Pancreas (tissue), 10 donors: ENCODE results near the gene TPX2. TPM values are rescaled to one million over a fixed set of nuclear protein-coding genes. Genes with fewer than 3 reads are reported as not detected.

ENCODE experiments used
- ATAC-seq, 4 donors: fragments of 200-7000 bp; cut with Tn5 transposase; one replicate each; pipeline versions ENCODE4 v1.8.0 to v1.9.1; 2020; ENCODE audit warnings: mild to moderate bottlenecking in 4 of 4, moderate library complexity in 4 of 4
- DNase-seq, 6 donors: peaks; one replicate each; pipeline ENCODE4 v3.0.0-alpha.2; 2020
- FAIRE-seq: peaks from 2 replicates; lab custom pipeline; 2012; peaks lifted over from hg19 to GRCh38; lab: Jason Lieb, UNC
- H3K27ac ChIP-seq, 4 donors: fragments of 200-600 bp; sonication (generic); 1 replicate in 3 of 4; 2 replicates in 1 of 4; pipeline versions ENCODE4 v1.5.0 to v1.8.0; 2020
- H3K27me3 ChIP-seq, 4 donors: fragments of 200-600 bp; one replicate each; pipeline ENCODE4 v1.8.0; 2021
- H3K36me3 ChIP-seq, 3 donors: fragments of 200-600 bp; sonication (generic) in 1 of 3; one replicate each; pipeline versions ENCODE4 v1.5.0 to v1.8.0; 2020 to 2021
- H3K4me1 ChIP-seq, 3 donors: fragments of 200-600 bp; one replicate each; pipeline ENCODE4 v1.8.0; 2021
- H3K4me3 ChIP-seq, 4 donors: fragments of 200-600 bp; sonication (generic) in 2 of 4; one replicate each; pipeline versions ENCODE4 v1.5.0 to v1.8.0; 2020 to 2021
- H3K9me3 ChIP-seq, 4 donors: fragments of 200-600 bp; one replicate each; pipeline ENCODE4 v1.8.0; 2021
- WGBS, 2 donors: extraction: QIAGEN DNeasy Blood & Tissue Kit; methylation state at CpG; one replicate each; pipeline ENCODE4 v1.1.7; 2013; 5-methylcytosine and 5-hydroxymethylcytosine counted together
- intact Hi-C, 3 donors: fragments of 100-400 bp; cut with DNase I; formaldehyde crosslinking; loops; one replicate each; pipeline versions ENCODE4 v1.11.1 to v1.14.2; 2022
- polyA plus RNA-seq, 2 donors: library from polyadenylated mRNA; stranded (reverse); fragments of 200-250 nt; gene quantifications; one replicate each; pipeline ENCODE4 v1.2.3, GENCODE V29; 2013
- total RNA-seq, 6 donors: library from RNA; stranded (reverse); fragmentation: NEBNext Ultra II Directional in 4 of 6; extraction: Animal tissue kit (Norgen Biotek cat#: 25700) in 4 of 6; gene quantifications; one replicate each; pipeline versions ENCODE4 v1.2.1 to v1.2.4, GENCODE V29; 2021 to 2023
- TF ChIP-seq, protein P1 (sequence below), 4 donors: fragments of 200-600 bp; sonication (generic) in 3 of 4; IDR thresholded peaks; one replicate each; pipeline versions ENCODE4 v1.5.0 to v1.8.0; 2021; ENCODE audit warnings: antibody characterized with exemption in 4 of 4
- donor health status: healthy with polysubstance abuse.
- donor health status: DM: no; HTN: no; CAD: no; lungs with moderate emphysema.
- donor health status: DM: no; HTN: no; CAD: no.
- donor health status: control.
- donor health status: control.
- donor health status: Bipolar disorder and iron deficiency.
- donor health status: DM: yes; HTN: yes; CAD: no.
- donor health status: DM: no; HTN: no; CAD: no.
- donor health status: DM: no; HTN: no; CAD: no.
- donor health status: DM: yes; HTN: yes; CAD: no.

The TPX2 gene
- total and polyA plus RNA-seq, 8 donors: 0.04 to 1.5 (median 0.40) TPM; not detected in 1

DNA sequence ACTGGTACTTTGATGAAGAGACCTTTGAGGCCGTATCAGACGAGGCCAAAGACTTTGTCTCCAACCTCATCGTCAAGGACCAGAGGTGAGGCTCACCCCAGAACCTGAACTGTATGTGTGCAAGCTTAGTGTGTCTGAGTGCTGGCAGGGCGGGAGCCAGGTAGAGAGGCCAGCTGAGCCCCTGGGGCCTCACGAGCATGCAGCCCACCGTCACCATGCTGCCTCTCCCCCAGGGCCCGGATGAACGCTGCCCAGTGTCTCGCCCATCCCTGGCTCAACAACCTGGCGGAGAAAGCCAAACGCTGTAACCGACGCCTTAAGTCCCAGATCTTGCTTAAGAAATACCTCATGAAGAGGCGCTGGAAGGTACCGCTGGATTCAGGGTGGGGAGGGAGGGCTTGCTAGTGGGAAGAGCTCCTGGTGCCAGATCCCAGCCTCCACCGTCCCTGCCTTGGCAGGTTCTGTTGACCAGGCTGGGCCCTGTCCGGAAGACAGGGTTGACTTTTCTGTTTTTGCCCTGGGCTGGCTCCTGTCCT is 92.7 kb downstream of the TPX2 start:
- Histone ChIP-seq H3K36me3 (no peaks in the 10 kb centered on the region), H3K27ac (no peak overlapping the region), H3K9me3 (no peaks in the 10 kb centered on the region), H3K4me1 (no peaks in the 10 kb centered on the region), H3K27me3 (no peaks in the 10 kb centered on the region), H3K4me3 (no peak overlapping the region)
- DNase-seq (no peak), FAIRE-seq (no peak), ATAC-seq (no peak)
- intact Hi-C loops: no loop called here
- TF ChIP-seq, protein P1, sequence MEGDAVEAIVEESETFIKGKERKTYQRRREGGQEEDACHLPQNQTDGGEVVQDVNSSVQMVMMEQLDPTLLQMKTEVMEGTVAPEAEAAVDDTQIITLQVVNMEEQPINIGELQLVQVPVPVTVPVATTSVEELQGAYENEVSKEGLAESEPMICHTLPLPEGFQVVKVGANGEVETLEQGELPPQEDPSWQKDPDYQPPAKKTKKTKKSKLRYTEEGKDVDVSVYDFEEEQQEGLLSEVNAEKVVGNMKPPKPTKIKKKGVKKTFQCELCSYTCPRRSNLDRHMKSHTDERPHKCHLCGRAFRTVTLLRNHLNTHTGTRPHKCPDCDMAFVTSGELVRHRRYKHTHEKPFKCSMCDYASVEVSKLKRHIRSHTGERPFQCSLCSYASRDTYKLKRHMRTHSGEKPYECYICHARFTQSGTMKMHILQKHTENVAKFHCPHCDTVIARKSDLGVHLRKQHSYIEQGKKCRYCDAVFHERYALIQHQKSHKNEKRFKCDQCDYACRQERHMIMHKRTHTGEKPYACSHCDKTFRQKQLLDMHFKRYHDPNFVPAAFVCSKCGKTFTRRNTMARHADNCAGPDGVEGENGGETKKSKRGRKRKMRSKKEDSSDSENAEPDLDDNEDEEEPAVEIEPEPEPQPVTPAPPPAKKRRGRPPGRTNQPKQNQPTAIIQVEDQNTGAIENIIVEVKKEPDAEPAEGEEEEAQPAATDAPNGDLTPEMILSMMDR (IDR thresholded peaks at IDR 0.05): no peak
- 91 to 95% methylated on average over 17 of the region's 17 CpGs for WGBS, 2 donors

DNA sequence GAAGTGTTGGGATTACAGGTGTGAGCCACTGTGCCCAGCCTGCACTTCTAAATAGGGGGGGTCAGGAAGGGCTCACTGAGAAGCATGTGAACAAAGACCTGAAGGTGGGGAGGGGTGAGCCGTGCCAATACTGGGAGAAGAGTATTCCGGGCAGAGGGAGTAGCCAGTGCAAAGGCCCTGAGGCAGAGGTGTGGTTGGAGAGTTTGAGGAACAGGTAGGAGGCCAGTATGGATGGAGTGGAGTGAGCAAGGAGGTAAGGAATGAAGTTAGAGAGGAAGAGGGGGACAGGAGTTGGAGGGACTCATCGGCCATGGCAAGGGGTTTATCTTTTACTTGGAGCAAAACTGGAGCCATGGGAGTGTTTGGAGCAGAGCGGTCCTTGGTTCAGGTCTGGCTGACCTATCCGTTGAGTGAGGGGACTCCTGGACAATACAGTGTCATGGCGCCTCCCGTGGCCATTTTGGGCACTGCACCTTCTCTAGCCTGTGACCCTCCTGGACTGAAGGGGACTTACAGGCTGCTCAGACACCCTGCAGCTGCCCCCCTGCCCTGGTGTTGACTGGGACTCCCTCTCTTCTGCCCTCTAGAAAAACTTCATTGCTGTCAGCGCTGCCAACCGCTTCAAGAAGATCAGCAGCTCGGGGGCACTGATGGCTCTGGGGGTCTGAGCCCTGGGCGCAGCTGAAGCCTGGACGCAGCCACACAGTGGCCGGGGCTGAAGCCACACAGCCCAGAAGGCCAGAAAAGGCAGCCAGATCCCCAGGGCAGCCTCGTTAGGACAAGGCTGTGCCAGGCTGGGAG is 94.2 kb downstream of the TPX2 start:
- no peak for FAIRE-seq
- TF ChIP-seq, protein P1 (IDR thresholded peaks at IDR 0.05): peak; percentile 73 to 83 (median 80)
- Histone ChIP-seq H3K27me3 (no peaks in the 10 kb centered on the region), H3K9me3 (no peaks in the 10 kb centered on the region), H3K36me3 (no peaks in the 10 kb centered on the region), H3K27ac (no peak overlapping the region), H3K4me3 (no peak overlapping the region), H3K4me1 (no peaks in the 10 kb centered on the region)
- 56 to 63% methylated on average over 14 of the region's 14 CpGs for WGBS, 2 donors
- DNase-seq: peak in 4 of 6 donors; percentile 62 to 86 (median 72)
- intact Hi-C loops: no loop called here
- ATAC-seq: peak; percentile 33 to 73 (median 64)

DNA sequence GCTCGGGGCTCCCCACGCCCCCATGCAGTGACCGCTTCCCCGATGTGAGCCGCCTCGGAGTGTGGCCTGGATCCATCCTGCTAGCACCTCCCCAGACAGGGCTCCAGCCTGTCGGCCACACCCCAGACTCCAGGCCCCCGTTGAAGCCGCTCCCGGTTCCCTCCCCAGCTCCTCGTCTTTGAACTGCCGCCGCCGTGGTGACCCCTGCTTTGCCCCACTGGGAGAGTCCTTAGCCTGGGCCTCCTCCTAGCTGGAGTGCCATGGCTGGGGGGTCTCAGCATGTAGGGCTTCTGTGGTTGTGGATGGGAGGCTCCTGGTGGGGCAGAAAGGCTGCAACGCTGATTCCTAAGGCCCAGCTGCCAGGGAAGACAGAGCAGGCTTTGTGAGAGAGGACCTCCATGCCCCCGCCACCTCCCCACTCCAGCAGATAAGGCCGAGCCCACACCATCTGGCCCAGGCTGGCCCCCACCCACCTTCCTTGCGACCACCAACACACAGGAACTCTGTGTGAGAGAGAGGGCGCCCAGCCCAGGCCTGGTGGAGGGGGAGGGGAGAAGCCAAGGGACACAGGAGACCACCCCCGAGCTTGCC is 94.9 kb downstream of the TPX2 start:
- ATAC-seq: no peak
- Histone ChIP-seq H3K27me3 (no peaks in the 10 kb centered on the region), H3K9me3 (no peaks in the 10 kb centered on the region), H3K4me3 (no peak overlapping the region), H3K27ac (no peak overlapping the region), H3K4me1 (no peaks in the 10 kb centered on the region), H3K36me3 (no peaks in the 10 kb centered on the region)
- peak in 1 of 6 donors; percentile 71 for DNase-seq
- intact Hi-C loops: no loop called here
- FAIRE-seq: no peak
- WGBS, 2 donors: 80 to 85% methylated on average over 17 to 20 of the region's 20 CpGs
- TF ChIP-seq, protein P1 (IDR thresholded peaks at IDR 0.05): no peak

DNA sequence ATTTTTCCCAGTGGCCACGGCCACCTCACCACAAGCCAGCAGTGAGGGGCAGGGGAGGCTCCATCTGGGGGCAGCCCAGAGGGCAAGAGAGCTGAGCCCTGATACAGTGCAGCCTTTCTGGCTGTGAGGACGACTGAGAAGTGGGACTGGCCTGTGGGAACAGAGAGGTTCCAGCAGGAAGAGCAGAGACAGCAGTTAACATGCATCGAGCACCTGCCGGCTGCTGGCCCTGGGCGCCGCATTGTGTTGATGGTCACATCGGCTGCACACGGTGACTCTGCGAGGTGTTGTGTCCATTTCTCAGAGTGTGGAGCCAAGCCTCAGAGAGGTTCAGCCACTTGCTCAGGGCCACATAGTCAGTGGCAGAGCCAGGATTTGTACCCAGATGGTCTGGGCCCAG is 96.5 kb downstream of the TPX2 start:
- H3K4me1 ChIP-seq: no peaks in the 10 kb centered on the region

More for the DNA sequence above, 96.5 kb downstream of the TPX2 start:
- intact Hi-C loops: no loop called here
- no peak for FAIRE-seq
- Histone ChIP-seq H3K9me3 (no peaks in the 10 kb centered on the region), H3K4me3 (no peak overlapping the region), H3K36me3 (no peaks in the 10 kb centered on the region), H3K27ac (no peak overlapping the region), H3K27me3 (no peaks in the 10 kb centered on the region)
- no peak for DNase-seq
- TF ChIP-seq, protein P1 (IDR thresholded peaks at IDR 0.05): no peak
- no peak for ATAC-seq
- WGBS, 2 donors: 86 to 89% methylated on average over 9 of the region's 9 CpGs
